ENCODE results near the gene LRRC75B. TPM values are rescaled to one million over a fixed set of nuclear protein-coding genes. Genes with fewer than 3 reads are reported as not detected.

The LRRC75B gene
- total and polyA plus RNA-seq, 2 of the 8 experiments (the other 6 are each of a cell fraction or from before 2014, with no cell fraction given) = 12.2 to 26.6 TPM

DNA sequence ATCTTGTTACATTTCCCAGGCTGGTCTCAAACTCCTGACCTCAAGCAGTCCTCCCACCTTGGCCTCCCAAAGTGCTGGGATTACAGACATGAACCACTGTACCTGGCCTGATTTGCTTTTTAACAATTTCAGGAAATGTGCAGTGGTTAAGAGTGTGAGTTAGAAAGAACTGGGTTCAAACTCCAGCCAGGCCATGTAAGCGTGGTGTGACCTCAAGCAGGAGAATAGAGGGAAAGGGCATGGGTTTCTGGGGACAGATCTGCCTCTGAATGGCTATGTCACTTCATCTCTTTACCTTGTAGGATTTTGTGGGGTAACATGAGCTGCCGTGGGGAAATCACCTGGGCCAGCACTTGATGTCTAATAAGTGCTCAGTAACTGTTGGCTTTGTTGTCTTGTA lies 27.8 kb downstream of the LRRC75B start (continued):
- TF ChIP-seq HDAC2 (IDR thresholded peaks at IDR 0.05; ENCODE audit: borderline replicate concordance in 1 of 2, low read depth in 2 of 2, low read length in 2 of 2) = no peak
